HG03108 (cell line): ENCODE data around the gene ZNF771.

Experiments used
- ATAC-seq: cut with Tn5 transposase; IDR thresholded peaks from one replicate; pipeline ENCODE4 v1.9.1; 2021; ENCODE audit warnings: moderate library complexity; ENCODE audit not compliant: unreplicated experiment

The ZNF771 gene

GRCh38 chr16:30407102-30407803 is at the start of gene ZNF771:
TSS of gene ZNF771 (plus strand) at chr16:30407606. CDS start at chr16:30408054, 448 bp downstream.
- peak; percentile 71 for ATAC-seq

- no peak for ATAC-seq
Measured at GRCh38 chr16:30357715-30358576, 49.5 kb upstream of the ZNF771 start.

DNA sequence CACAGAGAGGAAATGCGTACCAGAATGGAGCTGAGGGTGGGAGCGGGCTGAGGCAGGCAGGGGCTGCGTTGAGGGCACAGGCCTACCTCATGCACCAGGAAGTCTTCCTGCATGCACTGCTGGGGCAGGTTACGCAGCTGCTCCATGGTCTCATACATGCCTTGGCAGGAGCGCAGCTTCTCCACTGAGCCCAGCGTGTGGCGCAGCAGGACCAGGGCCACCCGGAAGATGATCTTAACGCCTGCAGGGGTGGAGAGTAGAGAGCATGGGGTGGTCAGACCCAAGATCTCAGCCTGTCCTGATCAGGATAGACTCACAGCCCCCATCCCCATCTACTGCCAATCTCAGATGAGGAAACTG is 48.8 kb upstream of the ZNF771 start:
- no peak for ATAC-seq

GRCh38 chr16:30358990-30359870 is 48.2 kb upstream of the ZNF771 start:
- no peak for ATAC-seq

DNA sequence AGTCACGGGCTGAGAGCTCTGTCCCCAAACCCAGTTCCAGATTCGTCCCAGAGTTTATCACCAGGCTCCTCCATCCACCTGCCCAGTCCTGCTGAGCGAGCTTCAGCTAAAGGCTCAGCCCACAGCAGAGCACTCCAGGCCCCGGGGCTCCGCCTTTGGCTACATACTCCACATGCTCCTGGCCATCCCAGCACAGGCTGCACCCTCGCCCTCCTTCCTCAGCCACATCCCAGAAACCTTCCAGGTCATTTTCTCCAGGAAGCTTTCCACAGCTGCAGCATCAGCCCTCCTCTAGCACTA is 47.6 kb upstream of the ZNF771 start:
- no peak for ATAC-seq

- no peak for ATAC-seq
Measured at GRCh38 chr16:30361180-30361579, 46.2 kb upstream of the ZNF771 start.

DNA sequence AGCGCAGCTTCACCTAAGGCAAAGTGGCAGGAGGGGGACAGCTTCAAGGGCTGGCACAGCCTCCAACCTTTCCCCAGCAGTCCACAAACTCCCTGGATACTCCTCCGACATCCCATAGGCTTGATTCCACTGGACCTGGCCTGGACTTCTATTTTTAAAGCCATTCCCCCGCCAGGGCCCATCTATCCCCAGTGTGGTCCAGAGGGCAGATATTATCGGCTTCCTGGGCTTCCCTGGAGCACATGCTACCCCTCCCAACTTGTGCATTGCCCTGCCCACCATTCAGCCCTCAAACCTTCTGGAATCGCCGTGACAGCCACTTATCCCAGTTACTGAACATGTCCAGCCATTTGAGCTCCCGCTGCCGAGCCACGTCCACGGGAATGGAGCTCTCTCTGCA is 42.2 kb upstream of the ZNF771 start:
- no peak for ATAC-seq

DNA sequence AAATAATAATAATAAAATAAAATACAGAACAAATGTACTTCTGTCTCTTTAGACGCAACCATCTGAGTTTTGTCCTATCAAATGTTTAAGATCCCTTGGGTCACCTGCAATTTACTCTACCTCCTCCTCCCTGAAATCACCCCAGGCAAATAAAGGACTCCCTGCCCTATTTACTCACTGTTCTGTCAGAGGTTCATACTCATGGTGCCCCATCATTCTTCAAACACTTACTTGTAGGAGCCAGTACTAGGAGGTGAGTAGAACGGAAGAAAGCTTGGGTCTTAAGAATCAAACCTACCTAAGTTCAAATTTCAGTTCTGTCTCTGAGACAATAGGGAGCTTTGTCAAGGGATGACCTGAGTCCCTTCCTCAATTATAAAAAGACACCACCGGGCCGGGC is 40.9 kb upstream of the ZNF771 start:
- no peak for ATAC-seq

GRCh38 chr16:30367349-30368009 is 39.9 kb upstream of the ZNF771 start:
- no peak for ATAC-seq

- ATAC-seq: no peak
Measured at GRCh38 chr16:30368122-30368791, 39.1 kb upstream of the ZNF771 start.

GRCh38 chr16:30368792-30369090 is 38.7 kb upstream of the ZNF771 start:
- no peak for ATAC-seq

- ATAC-seq: no peak
Measured at GRCh38 chr16:30369091-30369937, 38.1 kb upstream of the ZNF771 start.

DNA sequence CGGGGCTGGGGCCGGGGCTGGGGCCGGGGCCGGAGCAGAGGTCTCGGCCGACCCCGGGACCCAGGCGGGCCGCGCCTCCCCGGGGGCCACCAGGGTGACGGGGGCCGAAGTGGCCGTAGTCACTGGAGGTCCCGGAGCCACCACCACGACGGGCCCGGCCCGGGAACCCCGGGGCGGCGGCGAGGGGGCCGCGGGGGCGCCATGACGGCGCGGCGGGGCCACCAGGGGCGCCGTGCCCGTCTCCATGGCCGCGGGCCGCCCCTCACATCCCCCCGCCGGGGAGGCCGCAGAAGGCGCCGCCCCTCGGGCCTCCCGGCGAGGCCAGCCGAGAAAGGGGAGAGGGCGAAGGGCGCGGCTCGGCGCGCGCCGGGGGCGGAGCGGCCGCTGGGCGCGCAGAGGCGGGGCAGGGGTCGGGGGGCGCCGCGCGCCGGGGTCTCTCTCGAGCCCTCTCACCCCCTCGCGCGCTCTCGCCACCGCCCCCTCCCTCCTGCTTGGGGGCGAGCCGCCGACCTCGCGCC is 37.4 kb upstream of the ZNF771 start:
- peak; percentile 3 for ATAC-seq

GRCh38 chr16:30370456-30371247 is 36.8 kb upstream of the ZNF771 start, which contains the start of gene TBC1D10B:
TSS of gene TBC1D10B (minus strand) at chr16:30370494. CDS start at chr16:30370183, 311 bp downstream.
- peak; percentile 76 for ATAC-seq

DNA sequence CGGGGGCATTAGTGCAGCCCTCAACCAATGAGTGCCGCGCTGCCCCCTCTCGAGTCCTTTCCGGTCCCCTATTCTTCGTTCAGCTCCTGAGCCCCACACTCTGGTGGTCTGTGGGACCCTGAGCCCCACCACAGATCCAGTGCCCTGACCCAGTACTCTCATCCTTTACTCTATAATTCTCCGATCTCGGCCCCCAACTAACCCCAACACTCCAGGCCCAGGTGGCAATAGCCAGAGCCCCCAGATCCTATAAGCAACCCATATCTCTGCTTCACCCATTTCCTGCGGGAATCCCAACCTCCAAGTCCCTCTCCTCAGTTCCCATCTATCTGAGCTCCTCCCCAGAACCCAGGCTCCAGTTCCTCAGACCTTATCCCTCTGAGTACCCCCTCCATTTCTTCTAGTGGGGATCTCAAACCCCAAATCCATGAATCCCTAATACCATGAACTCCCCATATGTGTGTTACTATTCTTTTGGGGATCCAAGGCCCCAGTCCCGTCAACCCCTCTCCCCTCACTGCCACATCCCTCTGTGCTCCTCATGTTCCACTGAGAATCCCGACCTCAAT is 36.1 kb upstream of the ZNF771 start:
- no peak for ATAC-seq

GRCh38 chr16:30372038-30372712 is 35.2 kb upstream of the ZNF771 start:
- ATAC-seq: no peak

GRCh38 chr16:30372725-30373124 is 34.7 kb upstream of the ZNF771 start:
- ATAC-seq: no peak

DNA sequence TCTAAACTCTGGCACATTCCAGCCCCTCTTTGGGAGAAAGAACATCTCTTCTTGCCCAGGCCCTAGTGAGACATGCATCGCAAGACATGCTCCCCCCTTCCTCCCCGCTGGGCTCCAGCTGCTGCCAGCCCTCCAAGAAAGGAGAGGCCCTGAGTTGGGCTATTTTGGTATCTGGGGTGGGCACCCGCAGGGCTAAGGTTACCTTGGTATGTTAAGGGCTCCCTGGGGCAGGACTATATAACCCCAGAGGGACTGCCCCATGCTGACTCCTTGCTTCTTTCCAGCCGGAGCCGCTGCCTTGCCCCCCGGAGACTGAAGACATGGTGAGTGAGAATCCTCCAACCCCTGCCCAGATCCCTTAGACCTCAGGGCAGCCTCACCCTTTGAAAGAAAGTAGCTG is 32.9 kb upstream of the ZNF771 start, which contains the start of gene MYL11:
Gene MYL11 (plus strand): TSS at position 265 of the 400 bp plus-strand sequence. CDS start 56 bp downstream, at position 321.
- ATAC-seq: no peak
